Dendritic cell treated with granulocyte-macrophage colony-stimulating factor and Interleukin-4, amounts not matched to agents 40 ng/mL and 50 ng/mL, for 4 days (primary cell): Measurements from ENCODE around the gene TEDDM1.

Experiments used
- H3K27ac Mint-ChIP-seq: one replicate; pipeline ENCODE4 v1.8.0; 2022; ENCODE audit warnings: mild to moderate bottlenecking, mixed read lengths
- H3K27me3 Mint-ChIP-seq: one replicate; pipeline ENCODE4 v1.8.0; 2022; ENCODE audit warnings: mild to moderate bottlenecking, mixed read lengths
- H3K36me3 Mint-ChIP-seq: one replicate; pipeline ENCODE4 v1.8.0; 2022; ENCODE audit warnings: low read depth, mixed read lengths
- H3K4me1 Mint-ChIP-seq: one replicate; pipeline ENCODE4 v1.8.0; 2022; ENCODE audit warnings: low read depth, mixed read lengths
- H3K4me3 Mint-ChIP-seq: one replicate; pipeline ENCODE4 v1.8.0; 2022; ENCODE audit warnings: mild to moderate bottlenecking, moderate library complexity, mixed read lengths
- H3K9me3 Mint-ChIP-seq: one replicate; pipeline ENCODE4 v1.8.0; 2022; ENCODE audit warnings: mixed read lengths
- intact Hi-C: fragments of 100-400 bp; cut with micrococcal nuclease; formaldehyde crosslinking; loops from one replicate; pipeline ENCODE4 v1.15.0; 2022

Gene TEDDM1

GRCh38 chr1:182426442-182427430, 26.3 kb upstream of the TEDDM1 start:
- H3K9me3 Mint-ChIP-seq, result no peaks in the 10 kb centered on the region
- intact Hi-C loops, result no loop called here
- no peak overlapping the region for H3K4me3 Mint-ChIP-seq
- peaks cover 2% of the 10 kb centered on the region for H3K27me3 Mint-ChIP-seq
- H3K4me1 Mint-ChIP-seq, result peaks cover 13% of the 10 kb centered on the region
- H3K36me3 Mint-ChIP-seq, result no peaks in the 10 kb centered on the region
- H3K27ac Mint-ChIP-seq, result no peak overlapping the region

- H3K27ac Mint-ChIP-seq, result no peak overlapping the region
- H3K36me3 Mint-ChIP-seq, result no peaks in the 10 kb centered on the region
- H3K27me3 Mint-ChIP-seq, result peaks cover 4% of the 10 kb centered on the region
- H3K4me1 Mint-ChIP-seq, result peaks cover 7% of the 10 kb centered on the region
- no peak overlapping the region for H3K4me3 Mint-ChIP-seq
- H3K9me3 Mint-ChIP-seq, result no peaks in the 10 kb centered on the region
- intact Hi-C loops, result no loop called here
Measured at GRCh38 chr1:182415789-182416188, 15.3 kb upstream of the TEDDM1 start.

- no peak overlapping the region for H3K27ac Mint-ChIP-seq
- intact Hi-C loops, result no loop called here
- H3K27me3 Mint-ChIP-seq, result peaks cover 6% of the 10 kb centered on the region
Measured at GRCh38 chr1:182413969-182414368, 13.5 kb upstream of the TEDDM1 start.

GRCh38 chr1:182413486-182413885, 13.0 kb upstream of the TEDDM1 start:
- H3K36me3 Mint-ChIP-seq, result no peaks in the 10 kb centered on the region
- no peaks in the 10 kb centered on the region for H3K4me1 Mint-ChIP-seq
- H3K27me3 Mint-ChIP-seq, result peaks cover 6% of the 10 kb centered on the region
- H3K27ac Mint-ChIP-seq, result no peak overlapping the region
- no peak overlapping the region for H3K4me3 Mint-ChIP-seq
- no peaks in the 10 kb centered on the region for H3K9me3 Mint-ChIP-seq
- intact Hi-C loops, result no loop called here

More at GRCh38 chr1:182413969-182414368, 13.5 kb upstream of the TEDDM1 start:
- no peak overlapping the region for H3K4me3 Mint-ChIP-seq
- H3K9me3 Mint-ChIP-seq, result no peaks in the 10 kb centered on the region
- no peaks in the 10 kb centered on the region for H3K36me3 Mint-ChIP-seq
- no peaks in the 10 kb centered on the region for H3K4me1 Mint-ChIP-seq

- Mint-ChIP-seq H3K27me3 (peaks cover 9% of the 10 kb centered on the region), H3K27ac (no peak overlapping the region), H3K4me1 (no peaks in the 10 kb centered on the region), H3K9me3 (peaks cover 2% of the 10 kb centered on the region), H3K36me3 (no peaks in the 10 kb centered on the region), H3K4me3 (no peak overlapping the region)
- intact Hi-C loops, result no loop called here
Measured at GRCh38 chr1:182410620-182411273, 10.3 kb upstream of the TEDDM1 start.

- no peaks in the 10 kb centered on the region for H3K36me3 Mint-ChIP-seq
- H3K27me3 Mint-ChIP-seq, result peaks cover 9% of the 10 kb centered on the region
- no peaks in the 10 kb centered on the region for H3K4me1 Mint-ChIP-seq
Measured at GRCh38 chr1:182410138-182410537, 9.7 kb upstream of the TEDDM1 start.

GRCh38 chr1:182408435-182409075, 8.1 kb upstream of the TEDDM1 start:
- intact Hi-C loops, result no loop called here
- Mint-ChIP-seq H3K9me3 (peaks cover 10% of the 10 kb centered on the region), H3K4me3 (no peak overlapping the region), H3K36me3 (no peaks in the 10 kb centered on the region), H3K4me1 (no peaks in the 10 kb centered on the region), H3K27me3 (peaks cover 5% of the 10 kb centered on the region), H3K27ac (no peak overlapping the region)

More at GRCh38 chr1:182410138-182410537, 9.7 kb upstream of the TEDDM1 start:
- Mint-ChIP-seq H3K9me3 (peaks cover 9% of the 10 kb centered on the region), H3K27ac (no peak overlapping the region), H3K4me3 (no peak overlapping the region)
- intact Hi-C loops, result no loop called here

GRCh38 chr1:182407724-182408123, 7.3 kb upstream of the TEDDM1 start:
- peaks cover 10% of the 10 kb centered on the region for H3K9me3 Mint-ChIP-seq
- intact Hi-C loops, result no loop called here
- peaks cover 5% of the 10 kb centered on the region for H3K27me3 Mint-ChIP-seq
- no peaks in the 10 kb centered on the region for H3K4me1 Mint-ChIP-seq
- H3K36me3 Mint-ChIP-seq, result no peaks in the 10 kb centered on the region
- no peak overlapping the region for H3K27ac Mint-ChIP-seq
- no peak overlapping the region for H3K4me3 Mint-ChIP-seq

GRCh38 chr1:182406012-182406411, 5.5 kb upstream of the TEDDM1 start:
- H3K4me3 Mint-ChIP-seq, result no peak overlapping the region
- H3K4me1 Mint-ChIP-seq, result no peaks in the 10 kb centered on the region
- H3K27ac Mint-ChIP-seq, result no peak overlapping the region
- intact Hi-C loops, result no loop called here
- H3K27me3 Mint-ChIP-seq, result peaks cover 5% of the 10 kb centered on the region
- H3K9me3 Mint-ChIP-seq, result peaks cover 10% of the 10 kb centered on the region
- no peaks in the 10 kb centered on the region for H3K36me3 Mint-ChIP-seq

GRCh38 chr1:182405578-182405977, 5.1 kb upstream of the TEDDM1 start:
- Mint-ChIP-seq H3K36me3 (no peaks in the 10 kb centered on the region), H3K27ac (no peak overlapping the region), H3K4me3 (no peak overlapping the region), H3K4me1 (no peaks in the 10 kb centered on the region), H3K27me3 (peaks cover 5% of the 10 kb centered on the region), H3K9me3 (peaks cover 10% of the 10 kb centered on the region)
- intact Hi-C loops, result no loop called here

- Mint-ChIP-seq H3K4me3 (no peak overlapping the region), H3K36me3 (no peaks in the 10 kb centered on the region), H3K27ac (no peak overlapping the region), H3K4me1 (no peaks in the 10 kb centered on the region), H3K27me3 (peaks cover 4% of the 10 kb centered on the region), H3K9me3 (peaks cover 10% of the 10 kb centered on the region)
- intact Hi-C loops, result no loop called here
Measured at GRCh38 chr1:182404781-182405180, 4.3 kb upstream of the TEDDM1 start.

GRCh38 chr1:182397653-182398393, 2.6 kb downstream of the TEDDM1 start:
- Mint-ChIP-seq H3K4me1 (peaks cover 38% of the 10 kb centered on the region), H3K27ac (no peak overlapping the region), H3K9me3 (no peaks in the 10 kb centered on the region), H3K27me3 (peaks cover 2% of the 10 kb centered on the region), H3K36me3 (no peaks in the 10 kb centered on the region), H3K4me3 (no peak overlapping the region)
- intact Hi-C loops, result no loop called here

GRCh38 chr1:182395906-182396305, 4.6 kb downstream of the TEDDM1 start:
- no peaks in the 10 kb centered on the region for H3K9me3 Mint-ChIP-seq
- H3K4me1 Mint-ChIP-seq, result peaks cover 42% of the 10 kb centered on the region
- H3K27ac Mint-ChIP-seq, result no peak overlapping the region
- H3K27me3 Mint-ChIP-seq, result peaks cover 2% of the 10 kb centered on the region
- intact Hi-C loops, result loop anchor here (1.0 kb wide), 3 partner anchors 198 to 311 kb away; no protein-coding TSS in a partner anchor
- H3K4me3 Mint-ChIP-seq, result no peak overlapping the region
- peaks cover 7% of the 10 kb centered on the region for H3K36me3 Mint-ChIP-seq
